ENCODE data around the gene GATAD2A. TPM values are rescaled to one million over a fixed set of nuclear protein-coding genes. Genes with fewer than 3 reads are reported as not detected.

GATAD2A gene
- total and polyA plus RNA-seq, 2 of the 13 experiments (the other 11 are each of a cell fraction or from before 2014, with no cell fraction given): 16.8 to 28.6 TPM

DNA sequence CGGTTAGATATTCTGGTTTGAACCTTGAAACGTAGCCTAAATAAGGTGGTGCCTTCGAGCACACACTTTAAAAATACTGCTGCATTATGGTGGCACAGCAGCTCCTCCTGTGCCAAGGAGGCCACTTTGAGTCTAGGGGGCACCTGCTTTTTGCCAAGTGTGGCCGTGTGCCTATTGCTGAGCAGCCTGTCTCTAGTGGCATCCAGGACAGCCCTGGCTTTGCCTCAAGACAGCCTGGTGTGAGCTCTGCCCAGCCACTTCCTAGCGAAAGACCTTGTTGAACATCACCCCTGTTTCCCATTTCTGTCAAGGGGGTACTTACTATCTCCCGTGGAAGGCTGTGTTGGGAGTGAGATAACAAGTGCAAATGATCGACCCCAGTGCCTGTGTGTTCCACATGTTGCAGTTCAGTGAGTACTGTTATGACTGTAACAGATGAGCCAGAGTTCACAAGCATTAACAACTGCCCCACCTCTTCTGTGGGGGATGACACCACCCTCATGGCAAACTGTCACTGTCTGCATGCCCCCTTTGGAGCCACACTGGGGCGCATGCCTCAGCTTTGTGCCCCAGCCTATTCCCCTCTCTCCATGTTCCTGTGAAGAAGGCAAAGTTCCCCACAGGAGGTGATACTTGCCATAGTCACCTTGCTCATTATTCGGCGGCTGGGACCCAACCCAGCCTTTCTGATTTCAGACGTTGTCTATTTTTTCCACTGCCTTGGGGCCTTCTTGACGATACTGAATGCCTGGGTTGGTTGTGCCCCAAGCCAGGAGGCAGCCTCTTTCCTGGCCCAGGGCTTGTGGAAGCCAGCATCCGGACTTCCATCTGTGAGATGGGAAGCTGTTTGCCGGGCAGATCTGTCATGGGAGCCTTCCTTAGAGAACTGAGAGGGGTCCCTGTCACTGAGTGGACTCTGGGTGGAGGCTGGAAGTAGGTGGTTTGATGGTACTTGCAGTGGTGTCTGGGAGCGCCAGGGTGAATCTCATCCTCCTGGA, 5.4 kb downstream of the GATAD2A start:
- FAIRE-seq: no peak
- 0 out of 5 replicates have a peak, but pooled peaks cover 1 to 7% of the 10 kb centered on the region in 2 experiments for H3K36me3 ChIP-seq (replicated peaks in 1 of 2; ENCODE audit: control insufficient read depth in 1 of 2, insufficient read depth in 2 of 2, low read length in 2 of 2)
- WGBS (ENCODE audit: low lambda C conversion rate): 92% methylated on average over 11 of the region's 15 CpGs
- TF ChIP-seq WIZ (CRISPR knock-in tag; IDR thresholded peaks at IDR 0.05) (no peak), ZNF891 (CRISPR knock-in tag; IDR thresholded peaks at IDR 0.05) (peak; percentile 29; the same call in 1 of the 2 replicates)
- H3K4me3 ChIP-seq (replicated peaks in 1 of 3; ENCODE audit: insufficient read depth in 1 of 3, low read depth in 2 of 3, low read length in 3 of 3): no peak overlapping the region
- H3K4me1 ChIP-seq (ENCODE audit: insufficient read depth, low read length): peaks cover 48% of the 10 kb centered on the region
- ChIA-PET CTCF (ENCODE audit: low intra/inter-chr PET ratio, low total read pairs) (no interaction called here), POLR2A (no interaction called here)
- H2AFZ ChIP-seq (ENCODE audit: low read length): no peak overlapping the region
- H3K9me3 ChIP-seq (ENCODE audit: low read length): no peaks in the 10 kb centered on the region
- peaks cover 49% of the 10 kb centered on the region for H4K20me1 ChIP-seq (ENCODE audit: insufficient read depth, low read length)
- ATAC-seq: peak; percentile 19; the same call in 1 of the 3 replicates
- BruUV-seq (replicated peaks): no TSS peak
- H3K4me2 ChIP-seq (ENCODE audit: low read depth, low read length): no peak overlapping the region
- H3K27ac ChIP-seq (ENCODE audit: extremely low read length, insufficient read depth, low read length): no peak overlapping the region
- no peaks in the 10 kb centered on the region; a peak in 1 of 5 replicates for H3K27me3 ChIP-seq (ENCODE audit: control insufficient read depth in 1 of 2, insufficient read depth in 2 of 2, low read length in 2 of 2)
- in situ Hi-C loops (cut with HindIII; ENCODE audit: extremely low pct_ligation_motif_present, low pct_unique_long_range_greater_than_20kb) (no loop called here), intact Hi-C loops (cut with micrococcal nuclease; ENCODE audit: unreplicated experiment) (no loop called here)
- H3K9ac ChIP-seq (ENCODE audit: insufficient read depth, low read depth, low read length): no peak overlapping the region
- DNase-seq (ENCODE audit: low spot score): no peak
- peaks cover 87% of the 10 kb centered on the region for H3K79me2 ChIP-seq (ENCODE audit: insufficient read depth, low read length)

- H2AFZ ChIP-seq (ENCODE audit: low read length): no peak overlapping the region
- H3K9me3 ChIP-seq (ENCODE audit: low read length): no peaks in the 10 kb centered on the region
- no peak for FAIRE-seq
- no peak for ATAC-seq
- in situ Hi-C loops (cut with HindIII; ENCODE audit: extremely low pct_ligation_motif_present, low pct_unique_long_range_greater_than_20kb) (no loop called here), intact Hi-C loops (cut with micrococcal nuclease; ENCODE audit: unreplicated experiment) (no loop called here)
- 80% methylated on average over 1 of the region's 1 CpG for WGBS (ENCODE audit: low lambda C conversion rate)
- no peak for DNase-seq (ENCODE audit: low spot score)
- no peak overlapping the region for H3K4me2 ChIP-seq (ENCODE audit: low read depth, low read length)
- 0 out of 2 replicates have a peak, but pooled peaks cover 2% of the 10 kb centered on the region for H3K4me1 ChIP-seq (ENCODE audit: insufficient read depth, low read length)
- no peak overlapping the region for H3K9ac ChIP-seq (ENCODE audit: insufficient read depth, low read depth, low read length)
- H3K36me3 ChIP-seq (replicated peaks in 1 of 2; ENCODE audit: control insufficient read depth in 1 of 2, insufficient read depth in 2 of 2, low read length in 2 of 2): peaks cover 2 to 6% of the 10 kb centered on the region in 2 experiments; a peak in 1 of 5 replicates
- H4K20me1 ChIP-seq (ENCODE audit: insufficient read depth, low read length): peaks cover 21% of the 10 kb centered on the region; the same call in 1 of the 2 replicates
- ChIA-PET POLR2A (no interaction called here), CTCF (ENCODE audit: low intra/inter-chr PET ratio, low total read pairs) (no interaction called here)
- H3K4me3 ChIP-seq (replicated peaks in 1 of 3; ENCODE audit: insufficient read depth in 1 of 3, low read depth in 2 of 3, low read length in 3 of 3): no peak overlapping the region
- H3K27me3 ChIP-seq (ENCODE audit: control insufficient read depth in 1 of 2, insufficient read depth in 2 of 2, low read length in 2 of 2): no peaks in the 10 kb centered on the region
- no TSS peak for BruUV-seq (replicated peaks)
- H3K27ac ChIP-seq (ENCODE audit: extremely low read length, insufficient read depth, low read length): no peak overlapping the region
- H3K79me2 ChIP-seq (ENCODE audit: insufficient read depth, low read length): peaks cover 85% of the 10 kb centered on the region
- no peak for TF ChIP-seq THAP9 (CRISPR knock-in tag; IDR thresholded peaks at IDR 0.05; ENCODE audit: borderline replicate concordance)
- no peak for TF ChIP-seq FOXK2 (IDR thresholded peaks at IDR 0.05)
- no peak for TF ChIP-seq SP4 (CRISPR knock-in tag; IDR thresholded peaks at IDR 0.05)
- TF ChIP-seq ZNF781 (CRISPR knock-in tag; IDR thresholded peaks at IDR 0.05; ENCODE audit: borderline replicate concordance, not compliant biosample characterization): no peak
- no peak for TF ChIP-seq ZNF567 (CRISPR knock-in tag; IDR thresholded peaks at IDR 0.05; ENCODE audit: borderline replicate concordance)
- TF ChIP-seq DMAP1 (CRISPR knock-in tag; IDR thresholded peaks at IDR 0.05): no peak
- no peak for TF ChIP-seq KDM1A (CRISPR knock-in tag; IDR thresholded peaks at IDR 0.05)
- no peak for TF ChIP-seq SIX1 (CRISPR knock-in tag; IDR thresholded peaks at IDR 0.05; ENCODE audit: borderline replicate concordance)
- no peak for TF ChIP-seq ATF7-NPFF (CRISPR knock-in tag; IDR thresholded peaks at IDR 0.05; ENCODE audit: low read depth)
- TF ChIP-seq BHLHE40 (IDR thresholded peaks at IDR 0.05; ENCODE audit: low read length): no peak
- no peak for TF ChIP-seq NR2F2 (IDR thresholded peaks at IDR 0.05; ENCODE audit: borderline replicate concordance, low read depth)
Observed at GRCh38 chr19:19416280-19416679, 10.8 kb downstream of the GATAD2A start.
